Stimulated activated CD8-positive, alpha-beta memory T cell treated with anti-CD3 and anti-CD28 coated beads, Interleukin-12 subunit alpha, Interleukin-12 subunit beta, amount 100 ng/mL, for 1 hour (primary cell): ENCODE measurements around the gene PBX3.

Experiments used
- DNase-seq: peaks from one replicate; pipeline ENCODE4 v3.0.0-alpha.2; 2020; ENCODE audit warnings: low read depth

PBX3 gene

DNA sequence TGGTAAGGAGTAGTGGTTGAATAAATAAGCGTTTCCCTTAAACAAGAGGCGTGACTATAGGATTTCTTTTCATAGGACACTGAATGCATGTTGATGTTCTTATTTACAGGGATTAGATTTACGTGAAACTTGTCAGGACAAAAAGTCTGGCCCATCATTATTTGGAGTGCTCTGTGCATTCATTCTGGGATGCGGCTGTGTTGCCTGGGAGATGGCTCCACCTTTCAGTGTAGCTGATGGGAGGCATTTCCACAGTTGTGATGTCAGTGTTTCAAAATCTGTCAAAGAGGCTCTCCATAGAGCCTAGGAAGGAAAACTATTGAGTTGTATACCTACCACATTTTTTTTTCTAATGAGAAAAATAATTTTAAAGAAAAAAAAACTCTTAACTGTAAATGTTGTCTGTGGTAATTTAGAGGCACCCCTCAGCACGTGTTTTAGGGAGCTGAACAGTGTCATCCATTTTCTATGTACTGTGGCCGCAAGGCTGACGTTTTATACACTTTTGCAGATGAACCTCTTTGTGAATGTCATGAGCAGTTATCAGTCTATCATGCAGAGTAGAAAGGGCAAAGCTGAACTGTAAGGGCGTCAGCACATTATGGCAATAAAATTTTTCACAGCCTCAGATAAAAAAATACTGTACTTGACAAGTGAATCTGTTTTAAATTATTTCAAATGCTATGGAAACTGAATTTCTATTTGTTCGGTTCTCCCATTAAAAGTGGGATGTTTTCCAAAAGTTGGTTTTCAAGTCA is 202.7 kb downstream of the PBX3 start:
- no peak for DNase-seq

DNA sequence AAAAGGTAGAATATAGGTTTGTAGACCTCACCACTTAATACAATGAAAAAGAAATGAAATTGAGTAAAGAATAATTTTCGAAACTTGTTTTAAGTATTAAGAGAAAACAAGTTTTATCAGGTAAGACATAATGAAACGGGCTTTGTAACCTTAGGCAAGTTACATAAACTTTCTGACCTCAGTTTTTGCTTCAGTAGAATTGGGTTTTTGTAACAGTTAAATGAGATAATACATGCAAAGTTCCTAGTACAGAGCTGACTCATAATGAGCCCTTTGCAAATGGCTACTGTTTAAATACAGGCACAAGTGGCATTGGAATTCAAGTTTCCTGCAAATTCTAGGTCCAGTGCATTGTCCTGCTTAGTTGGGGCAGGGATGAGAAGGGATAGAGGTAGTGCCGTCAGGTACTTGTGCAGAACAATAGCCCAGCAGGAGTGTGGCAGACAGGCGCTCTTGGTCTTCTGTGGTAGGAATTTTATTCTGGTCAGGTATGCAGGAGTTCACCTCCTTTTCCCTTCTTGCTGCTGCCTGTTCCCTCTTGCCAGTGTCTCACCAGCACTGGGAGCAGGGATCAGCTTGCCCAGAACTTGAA is 203.8 kb downstream of the PBX3 start:
- no peak for DNase-seq

DNA sequence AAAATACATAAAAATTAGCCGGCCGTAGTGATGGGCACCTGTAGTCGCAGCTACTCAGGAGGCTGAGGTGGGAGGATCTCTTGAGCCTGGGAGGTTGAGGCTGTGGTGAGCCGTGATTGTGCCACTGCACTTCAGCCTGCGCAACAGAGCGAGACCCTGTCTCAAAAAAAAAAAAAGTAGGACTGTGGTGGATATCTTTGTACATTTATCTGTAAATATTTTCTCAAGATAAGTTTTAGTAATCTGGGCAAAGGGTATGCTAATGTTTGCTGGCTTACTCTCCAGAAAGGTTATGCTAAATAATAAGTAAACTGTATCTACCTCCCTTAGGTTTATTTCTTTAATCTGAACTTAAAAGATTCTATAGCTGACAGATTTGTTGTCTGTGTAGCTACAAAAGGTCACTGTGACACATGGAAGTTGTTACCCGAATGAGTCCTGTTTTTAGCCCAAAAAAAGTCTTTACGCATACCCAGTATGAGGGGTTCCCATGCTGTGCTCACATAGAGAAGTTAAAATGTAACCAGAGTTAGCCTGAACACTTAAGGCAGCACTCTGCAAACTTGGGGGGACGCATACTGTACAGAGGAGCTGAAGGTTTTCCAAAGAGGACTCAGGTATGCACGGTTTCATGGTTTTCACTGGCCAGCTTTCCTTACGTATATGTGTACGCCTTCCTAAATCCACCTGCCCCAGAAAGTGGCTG is 206.3 kb downstream of the PBX3 start:
- DNase-seq: no peak

DNA sequence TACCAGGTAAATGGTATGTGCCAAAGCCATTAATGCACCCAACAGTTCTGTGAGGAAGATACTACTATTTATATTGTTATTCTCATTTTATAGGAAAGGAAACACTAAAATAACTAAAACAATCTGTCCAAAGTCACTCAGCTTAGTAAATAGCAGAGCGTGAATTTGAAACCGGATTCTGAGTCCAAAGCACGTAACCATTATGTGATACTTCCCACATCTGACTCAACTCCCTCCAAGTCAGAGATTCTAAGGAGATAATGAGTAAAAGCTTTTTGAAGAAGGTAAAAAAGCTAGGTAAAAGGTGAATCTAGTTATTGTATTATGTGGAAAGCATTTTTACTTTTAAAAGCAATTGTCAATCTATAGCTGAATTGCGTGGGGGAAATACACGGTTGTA is 208.9 kb downstream of the PBX3 start:
- DNase-seq: no peak

DNA sequence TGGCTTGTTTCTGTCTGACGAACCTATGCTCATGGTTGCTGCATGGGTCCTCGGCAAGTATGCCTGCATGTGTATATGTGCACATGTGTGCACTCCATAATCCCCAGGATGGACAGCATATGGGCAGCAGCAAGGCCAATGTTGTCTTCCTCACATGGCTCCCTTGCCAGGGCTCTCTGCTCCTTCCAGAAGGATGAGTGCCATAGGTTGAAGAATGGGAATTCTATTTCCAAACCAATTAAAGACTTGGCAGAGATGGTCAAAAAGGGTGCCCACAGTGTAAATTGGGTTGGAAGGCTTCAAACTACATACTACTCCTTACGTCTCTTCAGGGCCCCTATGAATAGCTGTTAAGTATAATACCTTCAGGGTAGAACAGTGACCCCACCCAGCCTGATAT is 212.1 kb downstream of the PBX3 start:
- no peak for DNase-seq

DNA sequence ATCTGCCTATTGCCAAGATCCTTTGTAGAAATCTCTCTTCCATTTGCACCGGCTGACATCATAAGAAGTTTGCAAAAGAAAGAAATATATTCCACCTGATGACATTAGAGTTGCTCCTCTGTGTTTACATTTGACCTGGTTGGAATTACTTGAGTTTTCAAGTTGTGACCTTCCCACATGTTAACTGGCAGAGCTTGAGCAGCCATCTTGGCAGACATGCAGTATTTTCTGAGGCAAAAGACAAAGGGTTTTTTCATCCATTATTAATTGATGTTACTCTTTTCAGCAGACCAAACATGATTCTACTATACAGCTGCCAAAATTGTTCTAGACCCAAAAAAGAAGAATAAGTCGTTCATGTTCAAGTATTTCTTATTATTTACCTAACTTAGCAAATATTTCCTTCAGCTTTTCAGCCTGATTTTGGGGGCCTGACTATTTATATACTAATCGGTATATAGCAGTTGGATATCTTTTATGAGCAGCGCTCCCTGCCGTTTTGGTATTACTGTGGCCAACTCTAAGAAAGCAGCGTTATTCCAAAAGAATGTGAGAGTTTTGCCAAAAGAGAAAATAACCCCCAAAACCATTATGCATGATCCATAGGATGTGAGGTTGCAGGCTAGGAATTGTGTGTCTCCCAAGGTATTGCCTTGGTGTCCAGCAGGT is 212.9 kb downstream of the PBX3 start:
- no peak for DNase-seq

DNA sequence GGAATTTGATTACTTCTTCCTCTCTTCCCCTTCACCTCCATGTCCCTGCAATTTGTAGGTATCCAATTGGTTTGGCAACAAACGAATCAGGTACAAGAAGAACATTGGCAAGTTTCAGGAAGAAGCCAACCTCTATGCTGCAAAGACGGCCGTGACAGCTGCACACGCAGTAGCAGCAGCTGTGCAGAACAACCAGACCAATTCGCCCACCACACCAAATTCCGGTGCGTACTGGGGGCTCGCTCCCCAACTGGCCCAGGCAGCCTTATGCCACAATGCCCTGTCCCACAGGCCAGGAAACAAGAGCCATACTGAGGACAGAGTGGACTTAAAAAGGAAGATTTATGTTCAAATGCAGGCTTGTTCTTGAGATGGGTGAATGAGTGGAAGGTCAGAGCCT is 213.5 kb downstream of the PBX3 start:
- DNase-seq: no peak

DNA sequence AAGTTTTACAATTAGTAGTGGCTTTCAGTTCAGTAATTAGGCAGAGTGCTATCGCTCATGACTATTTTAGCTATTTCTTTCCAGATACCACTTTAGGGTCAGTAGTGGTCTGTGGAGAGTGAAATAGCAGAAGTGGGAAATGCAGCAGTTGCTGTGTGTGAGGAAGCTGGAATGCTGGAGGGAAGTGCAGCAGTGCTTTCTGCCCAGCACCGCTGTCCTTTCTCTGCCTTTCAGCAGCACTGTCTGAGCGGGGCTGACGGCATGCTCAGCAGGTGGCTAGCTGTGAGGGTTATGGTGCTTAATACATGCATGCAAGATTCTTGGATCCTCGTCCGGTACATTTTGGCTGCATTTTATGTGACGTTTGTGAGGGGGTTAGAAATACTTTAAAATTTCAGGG is 213.9 kb downstream of the PBX3 start:
- no peak for DNase-seq

DNA sequence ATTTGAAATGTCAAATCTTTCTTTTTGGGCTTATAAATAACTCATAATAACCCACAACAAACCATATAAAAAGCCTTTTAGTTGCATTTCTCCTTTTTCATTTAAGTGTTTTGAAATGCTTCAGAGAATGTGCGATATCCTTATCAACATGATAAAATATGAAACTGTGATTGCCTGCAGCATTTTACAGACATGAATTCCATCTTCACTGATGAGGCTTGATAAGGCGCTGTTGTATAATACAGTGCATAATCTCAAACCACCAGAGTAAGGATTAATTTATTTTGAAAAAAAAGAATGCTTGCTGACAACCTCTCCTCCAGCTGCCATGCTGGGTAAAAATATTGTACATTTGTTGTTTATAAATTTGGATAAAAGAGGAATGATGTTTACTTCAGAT is 216.8 kb downstream of the PBX3 start:
- DNase-seq: no peak

DNA sequence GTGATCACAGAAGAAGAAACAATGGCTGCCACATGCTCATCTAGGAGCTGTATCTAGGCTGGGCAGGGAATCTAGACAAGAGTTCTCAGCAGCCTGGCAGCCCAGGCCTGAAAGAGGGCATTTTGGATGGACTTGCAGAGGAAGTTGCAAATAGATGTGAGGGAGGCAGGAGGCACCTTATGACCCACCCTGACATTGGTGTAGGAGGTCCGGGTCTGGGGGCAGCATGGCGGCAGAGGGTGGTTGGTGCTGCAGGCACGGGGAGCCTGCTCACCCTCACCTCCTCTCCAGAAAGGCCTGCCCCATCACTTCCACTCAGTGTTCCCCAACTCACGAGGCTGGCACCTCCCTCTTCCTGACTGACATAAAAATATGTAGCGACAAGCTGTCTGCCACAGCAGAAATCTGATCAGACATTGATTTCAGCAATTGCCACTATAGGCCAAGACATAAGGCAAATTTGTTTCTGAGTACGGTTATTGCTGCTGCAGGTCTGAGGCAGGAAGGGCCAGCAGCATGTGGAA is 217.6 kb downstream of the PBX3 start:
- no peak for DNase-seq

DNA sequence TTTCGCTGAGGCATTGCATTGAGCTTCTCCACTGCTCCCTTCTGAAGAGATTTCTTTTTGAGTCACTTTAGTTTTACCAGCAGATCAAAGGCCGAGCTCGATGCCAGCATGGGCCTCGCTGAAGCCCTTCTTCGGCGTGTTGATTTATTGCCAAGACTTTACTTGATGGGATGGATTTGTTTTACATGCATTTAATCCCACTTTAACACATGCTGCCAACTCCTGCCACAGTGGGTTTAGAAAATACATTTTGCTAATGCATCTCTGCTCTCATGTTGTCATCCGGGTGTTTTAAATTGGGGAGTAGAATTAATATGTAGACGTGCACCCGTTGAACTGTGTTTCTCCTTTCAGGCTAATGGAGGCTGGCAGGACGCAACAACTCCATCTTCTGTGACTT is 218.3 kb downstream of the PBX3 start:
- DNase-seq: no peak

DNA sequence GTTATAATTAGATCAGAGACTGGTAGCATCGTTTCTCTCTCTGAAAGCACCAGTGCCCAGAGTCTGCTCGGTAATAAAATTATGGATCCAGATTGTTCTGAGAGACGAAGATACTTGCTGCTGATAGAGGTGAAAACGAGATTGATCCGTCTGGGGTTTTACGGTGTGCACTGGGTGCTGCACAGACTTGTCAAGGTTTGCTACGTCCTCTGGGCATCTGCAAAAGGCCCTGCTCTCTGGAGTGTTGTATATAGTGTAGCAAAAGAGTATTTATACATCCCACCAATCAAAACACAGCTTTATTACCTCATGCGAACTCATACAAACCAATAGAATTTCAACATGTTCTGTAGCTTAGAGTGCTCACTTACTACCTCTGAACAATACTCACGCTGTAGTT is 219.3 kb downstream of the PBX3 start:
- DNase-seq: no peak

DNA sequence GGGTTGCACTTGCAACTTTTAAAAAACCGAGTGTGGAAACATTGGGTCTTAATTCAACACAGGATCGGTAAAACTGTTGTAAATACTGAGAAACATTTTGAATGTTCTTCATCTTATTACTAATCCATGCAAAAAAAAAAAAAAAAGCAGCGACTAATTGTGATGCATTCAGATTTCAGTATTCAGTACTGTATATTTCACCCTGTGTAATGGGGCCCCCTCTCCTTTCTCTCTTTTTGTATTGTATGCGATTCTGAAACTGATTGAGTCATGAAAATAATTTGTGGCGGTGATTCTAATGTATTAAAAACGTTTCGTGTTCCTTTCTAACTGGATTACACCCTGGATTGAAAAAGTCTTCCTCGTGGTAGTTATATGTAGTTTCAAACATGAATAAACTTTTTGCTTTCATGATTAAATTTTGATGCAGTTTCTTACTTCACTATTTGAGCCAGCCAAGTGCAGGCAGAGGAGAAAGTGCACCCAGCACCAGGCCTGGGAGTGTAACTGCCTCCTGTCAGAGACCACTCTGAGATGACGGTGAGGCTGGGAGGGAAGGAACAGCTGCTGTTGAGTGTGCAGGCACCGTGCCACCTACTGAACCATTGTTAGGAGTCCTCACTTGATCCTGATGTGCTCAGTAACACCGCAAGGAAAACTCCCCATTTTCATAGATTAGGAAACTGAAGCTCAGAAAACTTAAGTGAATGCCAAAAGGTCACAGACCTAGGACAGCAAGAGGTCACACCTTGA is 220.0 kb downstream of the PBX3 start:
- no peak for DNase-seq

DNA sequence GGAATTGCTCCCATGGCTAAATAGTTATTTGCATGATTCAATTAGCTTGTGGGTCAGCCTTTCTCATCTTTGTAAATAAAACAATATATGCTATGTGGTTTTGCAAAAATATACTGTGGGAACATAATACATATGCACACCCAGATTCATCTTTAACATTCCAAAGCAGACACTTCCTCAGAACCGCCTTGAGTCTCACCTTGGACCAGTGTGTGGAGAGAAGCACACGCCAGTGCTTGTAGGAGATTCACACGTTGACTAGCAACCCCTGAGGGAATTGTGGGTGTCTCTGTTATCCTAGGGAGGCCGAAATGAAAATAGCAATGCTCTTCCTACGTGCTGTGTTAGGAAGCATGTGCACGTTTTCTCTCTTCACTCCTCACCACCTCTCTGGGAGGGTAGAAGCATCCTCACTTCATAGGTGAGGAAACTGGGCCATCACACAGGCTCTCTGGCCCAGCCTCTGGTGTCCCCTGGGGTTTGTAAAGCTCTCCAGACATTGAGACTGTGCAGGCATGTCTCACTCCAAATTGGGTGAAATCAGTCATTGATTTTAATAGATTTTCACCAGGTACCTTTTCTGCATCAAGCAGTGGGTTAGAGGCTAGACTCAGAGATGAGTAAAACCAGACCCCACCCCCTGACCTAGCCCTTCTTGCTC is 221.7 kb downstream of the PBX3 start:
- no peak for DNase-seq

DNA sequence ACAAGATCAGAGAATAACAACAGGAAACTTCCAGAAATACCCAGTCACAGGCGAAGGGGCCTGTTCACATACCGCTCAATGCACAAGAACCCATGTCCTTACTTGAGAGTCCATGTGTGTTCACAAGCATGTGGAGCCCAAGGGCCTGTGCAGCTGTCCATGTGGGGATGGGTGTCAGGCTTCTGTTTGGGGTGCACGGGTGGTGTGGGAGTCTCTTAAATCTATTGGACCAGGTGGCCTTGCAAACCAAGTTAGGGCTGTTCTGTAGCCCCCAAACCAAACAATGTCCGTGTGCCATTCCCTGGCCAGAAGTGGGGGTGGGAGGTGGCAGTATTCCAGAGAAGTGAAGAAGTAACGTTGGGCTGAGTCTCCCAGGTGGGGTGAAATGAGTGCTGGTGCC is 222.3 kb downstream of the PBX3 start:
- no peak for DNase-seq

DNA sequence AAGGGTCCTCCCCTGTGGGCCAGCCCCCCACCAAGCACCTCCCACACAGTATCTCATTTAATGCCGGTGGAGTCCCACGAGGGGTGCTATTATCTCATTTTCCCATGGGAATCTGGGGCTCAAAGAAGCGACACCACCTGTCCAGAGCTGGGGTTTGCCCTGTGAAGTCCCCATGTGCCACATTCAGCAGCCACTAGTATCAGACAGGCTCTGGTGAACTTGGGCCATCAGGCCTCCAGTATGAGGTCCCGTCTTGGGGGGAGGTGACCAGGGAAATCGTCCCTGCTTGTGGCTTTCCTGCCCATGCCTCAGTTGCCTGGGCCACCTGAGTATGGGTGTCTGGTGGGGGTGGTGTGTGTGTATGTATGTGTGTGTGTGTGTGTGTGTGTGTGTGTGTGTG is 222.7 kb downstream of the PBX3 start:
- no peak for DNase-seq

DNA sequence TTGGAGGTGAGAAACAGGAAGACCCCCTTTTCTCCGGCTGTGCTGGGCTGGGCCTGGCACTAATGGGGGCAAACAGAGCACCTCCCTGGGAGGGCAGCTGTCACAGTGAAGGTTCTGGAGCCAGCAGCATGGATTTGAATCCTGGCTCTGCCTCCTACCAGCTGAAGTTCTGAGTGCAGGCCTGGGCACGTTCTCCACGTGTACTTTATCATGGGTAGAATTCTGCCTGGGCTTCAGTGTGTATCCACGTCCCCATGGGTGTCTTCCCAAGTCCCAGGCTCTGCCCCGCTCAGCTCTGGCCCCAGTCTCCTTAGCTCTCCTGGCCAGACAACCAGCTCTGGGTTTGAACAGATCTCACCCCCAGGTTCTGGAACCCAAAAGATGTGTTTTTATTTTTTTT is 223.2 kb downstream of the PBX3 start:
- no peak for DNase-seq

DNA sequence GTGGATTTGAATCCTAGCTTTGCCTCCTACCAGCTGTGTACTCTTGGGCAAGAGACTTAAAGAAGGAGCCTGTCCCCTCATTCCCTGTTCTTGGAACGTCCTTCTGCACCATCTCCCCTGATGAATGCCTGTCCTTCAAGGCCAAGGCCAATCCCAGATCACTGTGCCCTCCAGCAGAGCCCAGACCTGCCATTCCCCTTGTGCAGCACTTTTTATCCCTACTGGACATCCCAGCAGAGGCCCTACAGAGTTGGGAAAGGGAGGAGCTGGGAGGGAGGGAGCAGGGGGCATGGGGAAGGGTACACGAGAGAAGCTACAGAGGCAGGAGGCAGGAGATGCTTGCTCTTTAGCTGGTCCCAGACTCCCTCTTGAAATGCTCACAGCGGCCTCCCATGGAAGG is 223.9 kb downstream of the PBX3 start:
- DNase-seq: no peak

DNA sequence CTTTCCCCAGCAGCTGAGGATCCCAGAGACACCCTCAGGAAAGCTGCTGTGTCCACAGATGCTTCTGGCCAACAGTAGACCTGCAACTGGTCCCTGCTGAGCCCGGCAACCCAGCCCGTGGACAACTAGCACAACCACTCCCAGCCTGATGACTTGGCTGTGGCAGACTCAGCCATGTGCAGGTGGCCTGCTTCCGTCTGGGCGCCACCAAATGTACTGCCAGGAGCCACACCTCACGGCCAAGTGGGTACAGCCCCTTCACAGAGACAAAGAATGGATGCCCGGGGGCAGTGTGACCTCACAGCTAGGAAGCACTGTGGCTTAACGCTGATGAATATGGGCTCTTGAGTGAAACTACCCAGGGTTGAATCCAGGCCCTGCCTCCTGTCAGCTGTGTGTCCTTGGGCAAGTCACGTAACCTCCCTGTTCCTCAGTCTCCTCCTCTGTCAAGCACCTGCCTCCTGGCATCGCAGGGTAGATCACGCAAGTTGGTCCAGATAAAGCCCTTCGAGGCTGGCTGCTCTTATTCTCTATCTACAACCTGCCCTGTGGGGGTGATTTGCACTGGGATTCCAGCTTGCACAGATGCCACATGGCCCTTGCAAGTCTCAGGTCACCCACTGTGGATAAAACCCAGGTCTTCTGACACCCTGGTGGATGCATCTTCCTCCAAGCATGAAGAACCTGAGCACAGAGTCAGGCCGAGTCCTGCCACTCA is 225.0 kb downstream of the PBX3 start:
- DNase-seq: no peak

DNA sequence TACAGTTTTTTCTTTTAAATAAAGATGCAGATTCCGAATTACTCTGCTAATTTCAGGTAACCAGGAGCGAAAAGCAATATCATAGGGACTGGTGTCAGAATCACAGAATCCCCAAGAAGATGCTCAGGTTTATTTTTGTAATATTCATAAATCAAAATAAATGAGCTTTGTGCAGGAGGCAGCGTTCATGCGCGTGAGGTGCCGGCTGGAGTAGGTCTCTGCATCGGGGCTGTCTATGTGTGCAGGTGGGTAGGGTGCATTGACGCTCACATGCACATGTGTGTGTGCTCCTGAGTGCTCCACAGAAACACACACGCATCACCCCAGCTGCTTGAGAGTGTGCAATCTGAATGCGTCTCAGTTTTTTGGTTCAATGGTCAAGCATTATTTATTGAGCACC is 226.4 kb downstream of the PBX3 start:
- no peak for DNase-seq

DNA sequence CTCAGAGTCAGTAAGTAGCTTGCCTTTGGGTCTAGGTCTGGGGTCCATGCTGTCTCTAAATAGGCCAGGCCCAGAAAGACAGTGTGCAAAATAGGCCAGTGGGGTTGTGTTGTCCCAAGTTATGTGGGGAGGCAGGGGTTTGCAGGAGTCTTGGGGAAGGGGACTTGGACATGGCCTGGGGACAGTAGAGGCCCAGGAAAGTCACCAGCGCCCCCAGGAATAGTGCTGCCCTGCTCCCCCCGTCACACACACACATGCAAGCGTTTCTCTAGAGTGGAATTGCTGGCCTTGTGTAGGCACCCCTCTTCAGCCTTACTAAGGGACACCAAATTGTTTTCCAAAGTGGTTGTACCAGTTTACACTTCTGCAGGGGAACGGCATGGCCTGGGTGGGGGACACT is 227.5 kb downstream of the PBX3 start:
- DNase-seq: no peak
